ENCODE results near the gene TCEAL5.

TCEAL5 gene

DNA sequence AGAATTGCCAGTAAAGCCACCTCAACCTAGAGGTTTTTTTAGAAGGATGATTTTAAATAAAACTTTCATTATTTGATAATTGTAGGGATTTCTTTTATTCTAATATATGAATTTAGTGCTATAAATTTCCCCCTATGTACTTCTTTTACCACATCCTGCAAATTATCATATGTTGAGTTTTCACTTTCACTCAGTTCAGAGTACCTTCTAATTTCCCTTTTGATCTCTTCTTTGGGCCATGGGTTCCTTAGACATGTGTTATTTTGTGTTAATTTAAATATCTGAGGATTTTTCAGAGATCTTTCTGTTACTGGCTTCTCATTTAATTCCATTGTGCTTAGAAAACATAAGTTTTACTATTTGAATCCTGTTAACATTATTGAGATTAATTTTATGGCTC is 28.2 kb upstream of the TCEAL5 start:
- Histone ChIP-seq H3K4me1 (ENCODE audit: low read depth, poor library complexity, severe bottlenecking) (no peaks in the 10 kb centered on the region), H3K9ac (no peak overlapping the region), H3K4me2 (no peak overlapping the region), H3K4me3 (IDR thresholded peaks at IDR 0.05; ENCODE audit: insufficient read depth, low read depth, low read length) (no peak overlapping the region), H3K27me3 (ENCODE audit: insufficient read depth, low read depth) (no peaks in the 10 kb centered on the region), H3K27ac (no peak overlapping the region), H2AFZ (ENCODE audit: low read depth) (no peak overlapping the region), H4K20me1 (ENCODE audit: insufficient read depth) (no peaks in the 10 kb centered on the region), H3K79me2 (ENCODE audit: insufficient read depth, low read depth) (no peaks in the 10 kb centered on the region), H3K36me3 (ENCODE audit: insufficient read depth) (no peaks in the 10 kb centered on the region)
- TF ChIP-seq, protein P1, sequence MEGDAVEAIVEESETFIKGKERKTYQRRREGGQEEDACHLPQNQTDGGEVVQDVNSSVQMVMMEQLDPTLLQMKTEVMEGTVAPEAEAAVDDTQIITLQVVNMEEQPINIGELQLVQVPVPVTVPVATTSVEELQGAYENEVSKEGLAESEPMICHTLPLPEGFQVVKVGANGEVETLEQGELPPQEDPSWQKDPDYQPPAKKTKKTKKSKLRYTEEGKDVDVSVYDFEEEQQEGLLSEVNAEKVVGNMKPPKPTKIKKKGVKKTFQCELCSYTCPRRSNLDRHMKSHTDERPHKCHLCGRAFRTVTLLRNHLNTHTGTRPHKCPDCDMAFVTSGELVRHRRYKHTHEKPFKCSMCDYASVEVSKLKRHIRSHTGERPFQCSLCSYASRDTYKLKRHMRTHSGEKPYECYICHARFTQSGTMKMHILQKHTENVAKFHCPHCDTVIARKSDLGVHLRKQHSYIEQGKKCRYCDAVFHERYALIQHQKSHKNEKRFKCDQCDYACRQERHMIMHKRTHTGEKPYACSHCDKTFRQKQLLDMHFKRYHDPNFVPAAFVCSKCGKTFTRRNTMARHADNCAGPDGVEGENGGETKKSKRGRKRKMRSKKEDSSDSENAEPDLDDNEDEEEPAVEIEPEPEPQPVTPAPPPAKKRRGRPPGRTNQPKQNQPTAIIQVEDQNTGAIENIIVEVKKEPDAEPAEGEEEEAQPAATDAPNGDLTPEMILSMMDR (conservative IDR thresholded peaks at IDR 0.05; ENCODE audit: low read depth, low read length): no peak

DNA sequence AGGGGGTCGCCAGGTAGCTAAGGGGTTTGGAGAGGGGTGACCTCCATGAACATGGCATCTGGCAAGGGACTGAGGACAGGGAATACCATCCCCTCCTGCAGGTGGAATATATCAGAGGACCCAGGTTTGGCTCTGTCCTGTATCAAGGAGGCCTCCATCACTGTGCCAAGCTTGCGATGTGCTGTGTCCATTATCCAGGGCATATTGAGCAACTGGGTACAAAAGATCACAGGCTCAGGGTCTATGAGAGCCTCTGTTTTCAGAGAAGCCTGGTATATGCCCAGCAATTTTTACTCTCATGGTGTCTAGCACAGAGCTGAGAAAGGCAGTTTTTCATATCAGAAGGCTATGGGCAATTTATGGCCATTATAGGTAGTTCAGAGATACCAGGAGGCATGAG is 16.6 kb upstream of the TCEAL5 start:
- Histone ChIP-seq H2AFZ (ENCODE audit: low read depth) (no peak overlapping the region), H3K27ac (no peak overlapping the region), H3K79me2 (ENCODE audit: insufficient read depth, low read depth) (no peaks in the 10 kb centered on the region), H3K4me1 (ENCODE audit: low read depth, poor library complexity, severe bottlenecking) (no peaks in the 10 kb centered on the region), H3K4me3 (IDR thresholded peaks at IDR 0.05; ENCODE audit: insufficient read depth, low read depth, low read length) (no peak overlapping the region), H3K4me2 (no peak overlapping the region), H4K20me1 (ENCODE audit: insufficient read depth) (no peaks in the 10 kb centered on the region), H3K9ac (no peak overlapping the region), H3K36me3 (ENCODE audit: insufficient read depth) (no peaks in the 10 kb centered on the region), H3K27me3 (ENCODE audit: insufficient read depth, low read depth) (no peaks in the 10 kb centered on the region)
- TF ChIP-seq, protein P1 (conservative IDR thresholded peaks at IDR 0.05; ENCODE audit: low read depth, low read length): no peak

DNA sequence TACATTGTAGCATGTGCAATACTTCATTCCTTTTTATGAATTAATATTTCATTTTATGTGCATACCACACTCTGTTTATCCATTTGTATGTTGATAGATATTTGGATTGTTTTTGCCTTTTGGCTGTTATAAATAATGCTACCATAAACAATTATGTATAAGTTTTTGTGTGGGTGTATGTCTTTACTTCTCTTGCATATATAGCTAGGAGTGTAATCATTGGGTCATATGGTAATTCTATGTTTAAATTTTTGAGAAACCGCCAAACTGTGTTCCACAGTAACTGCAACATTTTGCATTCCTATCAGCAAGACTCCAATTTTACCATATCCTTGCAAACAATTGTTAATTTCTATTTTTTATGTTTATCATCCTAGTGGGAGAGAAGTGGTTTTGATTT is 3.1 kb upstream of the TCEAL5 start:
- TF ChIP-seq, protein P1 (conservative IDR thresholded peaks at IDR 0.05; ENCODE audit: low read depth, low read length): no peak
- Histone ChIP-seq H3K4me1 (ENCODE audit: low read depth, poor library complexity, severe bottlenecking) (no peaks in the 10 kb centered on the region), H3K27me3 (ENCODE audit: insufficient read depth, low read depth) (no peaks in the 10 kb centered on the region), H3K4me3 (IDR thresholded peaks at IDR 0.05; ENCODE audit: insufficient read depth, low read depth, low read length) (no peak overlapping the region), H3K4me2 (no peak overlapping the region), H4K20me1 (ENCODE audit: insufficient read depth) (no peaks in the 10 kb centered on the region), H2AFZ (ENCODE audit: low read depth) (no peak overlapping the region), H3K79me2 (ENCODE audit: insufficient read depth, low read depth) (no peaks in the 10 kb centered on the region), H3K27ac (no peak overlapping the region), H3K36me3 (ENCODE audit: insufficient read depth) (no peaks in the 10 kb centered on the region), H3K9ac (no peak overlapping the region)

DNA sequence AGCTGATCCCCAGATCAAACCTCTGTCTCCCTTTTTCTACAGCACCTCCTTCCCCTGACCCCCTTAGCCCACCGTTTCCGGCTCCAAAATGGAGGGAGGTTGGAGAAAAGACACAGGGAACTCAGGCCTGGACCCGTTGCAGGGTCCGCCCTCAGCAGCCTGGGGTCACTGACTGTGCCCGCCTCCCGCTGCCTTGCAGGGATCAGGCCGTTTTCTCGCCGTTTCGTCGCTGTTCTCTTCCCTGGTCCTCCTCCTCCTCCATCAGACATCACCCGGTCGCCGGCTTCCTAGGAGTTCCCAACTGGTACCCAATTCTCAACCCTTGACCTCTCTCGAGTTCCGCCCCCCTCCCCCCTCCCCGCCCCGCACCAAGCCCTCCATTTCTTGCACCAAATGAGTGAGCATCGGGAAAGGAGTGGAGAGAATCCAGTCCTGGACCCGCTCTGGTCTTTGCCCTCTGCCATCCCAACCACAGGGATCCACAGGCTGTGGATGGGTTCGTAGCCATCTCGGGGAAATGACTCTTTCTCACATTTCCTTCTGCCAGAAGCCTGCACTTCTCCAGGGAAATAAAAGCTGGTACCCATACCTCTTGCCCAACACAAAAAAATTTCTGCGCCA is 493 bp downstream of the TCEAL5 start:
- H3K9ac ChIP-seq: no peak overlapping the region
- H3K4me1 ChIP-seq (ENCODE audit: low read depth, poor library complexity, severe bottlenecking): no peaks in the 10 kb centered on the region
- no peaks in the 10 kb centered on the region for H3K79me2 ChIP-seq (ENCODE audit: insufficient read depth, low read depth)
- no peaks in the 10 kb centered on the region for H3K27me3 ChIP-seq (ENCODE audit: insufficient read depth, low read depth)
- no peaks in the 10 kb centered on the region for H3K36me3 ChIP-seq (ENCODE audit: insufficient read depth)
- H2AFZ ChIP-seq (ENCODE audit: low read depth): no peak overlapping the region
- no peaks in the 10 kb centered on the region for H4K20me1 ChIP-seq (ENCODE audit: insufficient read depth)
- H3K27ac ChIP-seq: no peak overlapping the region
- no peak overlapping the region for H3K4me3 ChIP-seq (IDR thresholded peaks at IDR 0.05; ENCODE audit: insufficient read depth, low read depth, low read length)
- TF ChIP-seq, protein P1 (conservative IDR thresholded peaks at IDR 0.05; ENCODE audit: low read depth, low read length): no peak
- no peak overlapping the region for H3K4me2 ChIP-seq

Measured in KMS-11 (cell line).